ENCODE measurements around the gene PHKA2.

PHKA2 gene

DNA sequence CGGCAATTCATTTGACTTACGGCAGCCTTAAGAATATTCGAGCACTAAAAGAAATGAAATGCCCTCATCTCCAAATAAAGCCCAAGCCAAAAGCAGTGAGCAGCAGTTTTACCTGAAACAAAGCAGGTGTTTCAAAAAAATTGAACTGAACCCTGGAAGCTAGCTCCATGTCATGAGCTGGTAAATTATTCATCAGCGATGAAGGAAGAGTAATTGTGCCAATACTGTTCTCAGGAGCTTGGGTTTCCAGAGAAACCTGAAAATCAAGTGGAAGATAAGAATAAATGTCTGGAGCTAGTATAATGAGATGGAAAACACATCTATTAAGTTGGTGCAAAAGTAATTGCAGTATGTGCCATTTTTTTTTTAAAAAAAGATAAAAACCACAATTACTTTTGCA, 24.0 kb upstream of the PHKA2 start:
- H3K79me2 ChIP-seq (ENCODE audit: insufficient read depth, low read length), result no peaks in the 10 kb centered on the region

DNA sequence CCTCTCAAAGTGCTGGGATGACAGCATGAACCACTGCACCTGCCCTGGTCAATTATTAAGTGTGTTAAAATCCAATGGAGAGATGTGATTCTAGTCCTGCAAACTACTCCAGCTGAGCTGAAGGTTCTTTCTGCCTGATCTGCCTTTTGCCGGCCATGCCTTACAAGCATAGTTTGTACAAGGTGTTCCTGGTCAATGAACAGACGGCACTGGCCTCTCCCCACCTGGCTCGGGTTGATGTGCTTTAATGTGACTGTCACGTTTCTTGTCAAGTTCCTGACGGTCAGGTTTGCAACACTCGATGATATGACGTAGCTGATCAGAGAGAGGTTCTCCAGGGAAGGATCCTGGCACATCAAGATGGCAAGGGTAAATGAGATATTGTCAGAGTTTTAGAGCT, 23.1 kb upstream of the PHKA2 start:
- no peak overlapping the region for H3K4me3 ChIP-seq (ENCODE audit: low read depth in 1 of 2, low read length in 2 of 2)
- H3K4me1 ChIP-seq (ENCODE audit: insufficient read depth, low read length), result no peaks in the 10 kb centered on the region
- no peak for ATAC-seq (ENCODE audit: insufficient read depth, low read depth)
- no peaks in the 10 kb centered on the region for H3K9me3 ChIP-seq (ENCODE audit: insufficient read depth, low read length, severe bottlenecking)
- no peak overlapping the region for H3K27ac ChIP-seq (ENCODE audit: low read length)
- TF ChIP-seq, protein P1, sequence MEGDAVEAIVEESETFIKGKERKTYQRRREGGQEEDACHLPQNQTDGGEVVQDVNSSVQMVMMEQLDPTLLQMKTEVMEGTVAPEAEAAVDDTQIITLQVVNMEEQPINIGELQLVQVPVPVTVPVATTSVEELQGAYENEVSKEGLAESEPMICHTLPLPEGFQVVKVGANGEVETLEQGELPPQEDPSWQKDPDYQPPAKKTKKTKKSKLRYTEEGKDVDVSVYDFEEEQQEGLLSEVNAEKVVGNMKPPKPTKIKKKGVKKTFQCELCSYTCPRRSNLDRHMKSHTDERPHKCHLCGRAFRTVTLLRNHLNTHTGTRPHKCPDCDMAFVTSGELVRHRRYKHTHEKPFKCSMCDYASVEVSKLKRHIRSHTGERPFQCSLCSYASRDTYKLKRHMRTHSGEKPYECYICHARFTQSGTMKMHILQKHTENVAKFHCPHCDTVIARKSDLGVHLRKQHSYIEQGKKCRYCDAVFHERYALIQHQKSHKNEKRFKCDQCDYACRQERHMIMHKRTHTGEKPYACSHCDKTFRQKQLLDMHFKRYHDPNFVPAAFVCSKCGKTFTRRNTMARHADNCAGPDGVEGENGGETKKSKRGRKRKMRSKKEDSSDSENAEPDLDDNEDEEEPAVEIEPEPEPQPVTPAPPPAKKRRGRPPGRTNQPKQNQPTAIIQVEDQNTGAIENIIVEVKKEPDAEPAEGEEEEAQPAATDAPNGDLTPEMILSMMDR (IDR thresholded peaks at IDR 0.05; ENCODE audit: borderline replicate concordance, extremely low read depth, low read length, poor library complexity, severe bottlenecking), result no peak
- no peak for TF ChIP-seq EZH2 (IDR thresholded peaks at IDR 0.05; ENCODE audit: borderline replicate concordance, low read depth, low read length, severe bottlenecking)
- no peak overlapping the region for H2AFZ ChIP-seq (ENCODE audit: low read depth, low read length)
- DNase-seq, result no peak
- H3K79me2 ChIP-seq (ENCODE audit: insufficient read depth, low read length), result no peaks in the 10 kb centered on the region
- no peaks in the 10 kb centered on the region for H3K27me3 ChIP-seq (ENCODE audit: insufficient read depth, low read length, poor library complexity)
- no peaks in the 10 kb centered on the region for H4K20me1 ChIP-seq (ENCODE audit: insufficient read depth, low read length)
- H3K9ac ChIP-seq (ENCODE audit: low read depth, low read length), result no peak overlapping the region
- no peaks in the 10 kb centered on the region for H3K36me3 ChIP-seq (ENCODE audit: insufficient read depth, low read length)
- H3K4me2 ChIP-seq (ENCODE audit: insufficient read depth, low read length), result no peak overlapping the region

More for the DNA sequence above, 24.0 kb upstream of the PHKA2 start:
- Histone ChIP-seq H3K9me3 (ENCODE audit: insufficient read depth, low read length, severe bottlenecking) (no peaks in the 10 kb centered on the region), H3K4me3 (ENCODE audit: low read depth in 1 of 2, low read length in 2 of 2) (no peak overlapping the region), H4K20me1 (ENCODE audit: insufficient read depth, low read length) (no peaks in the 10 kb centered on the region), H3K27ac (ENCODE audit: low read length) (no peak overlapping the region), H3K4me1 (ENCODE audit: insufficient read depth, low read length) (no peaks in the 10 kb centered on the region), H3K36me3 (ENCODE audit: insufficient read depth, low read length) (no peaks in the 10 kb centered on the region), H3K27me3 (ENCODE audit: insufficient read depth, low read length, poor library complexity) (no peaks in the 10 kb centered on the region), H3K9ac (ENCODE audit: low read depth, low read length) (no peak overlapping the region), H3K4me2 (ENCODE audit: insufficient read depth, low read length) (no peak overlapping the region), H2AFZ (ENCODE audit: low read depth, low read length) (no peak overlapping the region)
- no peak for TF ChIP-seq EZH2 (IDR thresholded peaks at IDR 0.05; ENCODE audit: borderline replicate concordance, low read depth, low read length, severe bottlenecking)
- TF ChIP-seq, protein P1 (IDR thresholded peaks at IDR 0.05; ENCODE audit: borderline replicate concordance, extremely low read depth, low read length, poor library complexity, severe bottlenecking), result no peak
- no peak for DNase-seq
- no peak for ATAC-seq (ENCODE audit: insufficient read depth, low read depth)

DNA sequence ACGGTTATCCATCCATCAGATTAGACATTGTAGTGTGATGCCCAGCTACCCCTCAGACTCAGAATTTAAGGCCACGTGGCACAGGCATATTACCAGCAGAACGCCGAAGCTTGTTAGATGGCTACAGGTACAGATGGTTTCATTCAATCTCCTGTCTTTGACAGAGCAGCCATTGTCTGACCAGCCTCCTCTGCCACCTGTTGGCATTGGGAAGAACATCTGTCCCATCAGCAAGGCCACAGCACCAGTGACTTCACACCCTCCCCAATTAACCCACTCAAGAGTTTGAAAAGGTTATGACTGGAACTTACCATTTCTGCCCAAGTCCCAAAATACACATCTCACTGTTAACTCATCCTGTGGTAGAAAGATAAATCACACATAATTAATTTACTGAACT, 22.0 kb upstream of the PHKA2 start:
- Histone ChIP-seq H3K4me2 (ENCODE audit: insufficient read depth, low read length) (no peak overlapping the region), H3K4me1 (ENCODE audit: insufficient read depth, low read length) (no peaks in the 10 kb centered on the region), H3K9ac (ENCODE audit: low read depth, low read length) (no peak overlapping the region), H2AFZ (ENCODE audit: low read depth, low read length) (no peak overlapping the region), H3K9me3 (ENCODE audit: insufficient read depth, low read length, severe bottlenecking) (no peaks in the 10 kb centered on the region), H3K79me2 (ENCODE audit: insufficient read depth, low read length) (no peaks in the 10 kb centered on the region), H3K4me3 (ENCODE audit: low read depth in 1 of 2, low read length in 2 of 2) (no peak overlapping the region), H3K27me3 (ENCODE audit: insufficient read depth, low read length, poor library complexity) (no peaks in the 10 kb centered on the region), H3K36me3 (ENCODE audit: insufficient read depth, low read length) (no peaks in the 10 kb centered on the region), H4K20me1 (ENCODE audit: insufficient read depth, low read length) (no peaks in the 10 kb centered on the region), H3K27ac (ENCODE audit: low read length) (no peak overlapping the region)
- TF ChIP-seq EZH2 (IDR thresholded peaks at IDR 0.05; ENCODE audit: borderline replicate concordance, low read depth, low read length, severe bottlenecking), result no peak
- TF ChIP-seq, protein P1 (IDR thresholded peaks at IDR 0.05; ENCODE audit: borderline replicate concordance, extremely low read depth, low read length, poor library complexity, severe bottlenecking), result no peak
- ATAC-seq (ENCODE audit: insufficient read depth, low read depth) (no peak), DNase-seq (no peak)

DNA sequence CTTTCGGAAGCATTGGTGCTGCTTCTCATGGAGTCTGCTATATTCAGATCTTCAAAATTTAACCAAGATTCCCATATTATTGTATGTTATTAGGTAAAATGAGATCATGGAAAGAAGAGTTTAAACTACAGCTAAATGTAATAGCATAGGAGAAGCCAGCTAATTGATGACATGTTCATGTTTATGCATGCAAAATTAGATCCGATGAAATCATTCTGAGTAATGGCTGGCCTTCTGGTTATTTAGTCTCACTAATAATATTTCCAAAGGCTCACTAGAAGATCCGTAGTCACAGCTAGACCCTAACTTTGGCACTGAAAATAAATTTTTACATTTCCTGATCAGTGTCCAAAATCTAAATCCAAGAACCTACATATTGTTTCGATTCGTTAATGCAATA, 19.8 kb upstream of the PHKA2 start:
- Histone ChIP-seq H3K27ac (ENCODE audit: low read length) (no peak overlapping the region), H3K4me1 (ENCODE audit: insufficient read depth, low read length) (no peaks in the 10 kb centered on the region), H3K9ac (ENCODE audit: low read depth, low read length) (no peak overlapping the region), H4K20me1 (ENCODE audit: insufficient read depth, low read length) (no peaks in the 10 kb centered on the region), H3K79me2 (ENCODE audit: insufficient read depth, low read length) (no peaks in the 10 kb centered on the region), H3K27me3 (ENCODE audit: insufficient read depth, low read length, poor library complexity) (no peaks in the 10 kb centered on the region), H2AFZ (ENCODE audit: low read depth, low read length) (no peak overlapping the region), H3K36me3 (ENCODE audit: insufficient read depth, low read length) (no peaks in the 10 kb centered on the region), H3K4me3 (ENCODE audit: low read depth in 1 of 2, low read length in 2 of 2) (no peak overlapping the region), H3K9me3 (ENCODE audit: insufficient read depth, low read length, severe bottlenecking) (no peaks in the 10 kb centered on the region), H3K4me2 (ENCODE audit: insufficient read depth, low read length) (no peak overlapping the region)
- no peak for TF ChIP-seq EZH2 (IDR thresholded peaks at IDR 0.05; ENCODE audit: borderline replicate concordance, low read depth, low read length, severe bottlenecking)
- TF ChIP-seq, protein P1 (IDR thresholded peaks at IDR 0.05; ENCODE audit: borderline replicate concordance, extremely low read depth, low read length, poor library complexity, severe bottlenecking), result no peak
- ATAC-seq (ENCODE audit: insufficient read depth, low read depth), result no peak
- no peak for DNase-seq
